ENCODE data around the gene HSBP1L1. TPM values are rescaled to one million over a fixed set of nuclear protein-coding genes. Genes with fewer than 3 reads are reported as not detected.

HSBP1L1 gene
- total RNA-seq, 1 experiment from 2014 or later, result 1.1 TPM

- POLR2A ChIA-PET (ENCODE audit: low non-redundant PET), result no interaction called here
- no peak for DNase-seq (ENCODE audit: low spot score)
Measured at GRCh38 chr18:79935098-79935480, 29.4 kb upstream of the HSBP1L1 start.

GRCh38 chr18:79935499-79935898 is 28.9 kb upstream of the HSBP1L1 start:
- peaks cover 23% of the 10 kb centered on the region for H3K9me3 ChIP-seq (ENCODE audit: low read depth, low read length, poor library complexity, severe bottlenecking)

More at GRCh38 chr18:79935098-79935480, 29.4 kb upstream of the HSBP1L1 start:
- TF ChIP-seq EZH2 (IDR thresholded peaks at IDR 0.05; ENCODE audit: borderline replicate concordance, low read depth, low read length, poor library complexity, severe bottlenecking), result no peak
- TF ChIP-seq, protein P1, sequence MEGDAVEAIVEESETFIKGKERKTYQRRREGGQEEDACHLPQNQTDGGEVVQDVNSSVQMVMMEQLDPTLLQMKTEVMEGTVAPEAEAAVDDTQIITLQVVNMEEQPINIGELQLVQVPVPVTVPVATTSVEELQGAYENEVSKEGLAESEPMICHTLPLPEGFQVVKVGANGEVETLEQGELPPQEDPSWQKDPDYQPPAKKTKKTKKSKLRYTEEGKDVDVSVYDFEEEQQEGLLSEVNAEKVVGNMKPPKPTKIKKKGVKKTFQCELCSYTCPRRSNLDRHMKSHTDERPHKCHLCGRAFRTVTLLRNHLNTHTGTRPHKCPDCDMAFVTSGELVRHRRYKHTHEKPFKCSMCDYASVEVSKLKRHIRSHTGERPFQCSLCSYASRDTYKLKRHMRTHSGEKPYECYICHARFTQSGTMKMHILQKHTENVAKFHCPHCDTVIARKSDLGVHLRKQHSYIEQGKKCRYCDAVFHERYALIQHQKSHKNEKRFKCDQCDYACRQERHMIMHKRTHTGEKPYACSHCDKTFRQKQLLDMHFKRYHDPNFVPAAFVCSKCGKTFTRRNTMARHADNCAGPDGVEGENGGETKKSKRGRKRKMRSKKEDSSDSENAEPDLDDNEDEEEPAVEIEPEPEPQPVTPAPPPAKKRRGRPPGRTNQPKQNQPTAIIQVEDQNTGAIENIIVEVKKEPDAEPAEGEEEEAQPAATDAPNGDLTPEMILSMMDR (conservative IDR thresholded peaks at IDR 0.05; ENCODE audit: low read depth, low read length), result no peak
- Histone ChIP-seq H3K27ac (ENCODE audit: low read depth, low read length, poor library complexity, severe bottlenecking) (no peak overlapping the region), H3K9me3 (ENCODE audit: low read depth, low read length, poor library complexity, severe bottlenecking) (peaks cover 27% of the 10 kb centered on the region), H3K36me3 (ENCODE audit: insufficient read depth, low read length, poor library complexity, severe bottlenecking) (peaks cover 16% of the 10 kb centered on the region), H3K4me3 (ENCODE audit: low read depth, low read length, poor library complexity, severe bottlenecking) (no peak overlapping the region), H3K4me1 (ENCODE audit: insufficient read depth, low read length, poor library complexity, severe bottlenecking) (no peaks in the 10 kb centered on the region), H3K27me3 (replicated peaks; ENCODE audit: insufficient read depth, low read depth, low read length, poor library complexity) (no peaks in the 10 kb centered on the region)
- intact Hi-C loops (cut with micrococcal nuclease; ENCODE audit: unreplicated experiment), result no loop called here
- BruUV-seq (replicated peaks), result no TSS peak
- CTCF ChIA-PET, result no interaction called here

GRCh38 chr18:79935925-79936324 is 28.5 kb upstream of the HSBP1L1 start:
- BruUV-seq (replicated peaks), result no TSS peak

More at GRCh38 chr18:79935499-79935898, 28.9 kb upstream of the HSBP1L1 start:
- no TSS peak for BruUV-seq (replicated peaks)
- H3K36me3 ChIP-seq (ENCODE audit: insufficient read depth, low read length, poor library complexity, severe bottlenecking), result peaks cover 16% of the 10 kb centered on the region
- intact Hi-C loops (cut with micrococcal nuclease; ENCODE audit: unreplicated experiment), result no loop called here
- ChIA-PET CTCF (no interaction called here), POLR2A (ENCODE audit: low non-redundant PET) (no interaction called here)
- H3K4me3 ChIP-seq (ENCODE audit: low read depth, low read length, poor library complexity, severe bottlenecking), result no peak overlapping the region
- TF ChIP-seq, protein P1 (conservative IDR thresholded peaks at IDR 0.05; ENCODE audit: low read depth, low read length), result no peak
- TF ChIP-seq EZH2 (IDR thresholded peaks at IDR 0.05; ENCODE audit: borderline replicate concordance, low read depth, low read length, poor library complexity, severe bottlenecking), result no peak
- H3K27me3 ChIP-seq (replicated peaks; ENCODE audit: insufficient read depth, low read depth, low read length, poor library complexity), result no peaks in the 10 kb centered on the region
- no peaks in the 10 kb centered on the region for H3K4me1 ChIP-seq (ENCODE audit: insufficient read depth, low read length, poor library complexity, severe bottlenecking)
- H3K27ac ChIP-seq (ENCODE audit: low read depth, low read length, poor library complexity, severe bottlenecking), result no peak overlapping the region
- DNase-seq (ENCODE audit: low spot score), result no peak

More at GRCh38 chr18:79935925-79936324, 28.5 kb upstream of the HSBP1L1 start:
- ChIA-PET POLR2A (ENCODE audit: low non-redundant PET) (no interaction called here), CTCF (no interaction called here)
- Histone ChIP-seq H3K4me1 (ENCODE audit: insufficient read depth, low read length, poor library complexity, severe bottlenecking) (no peaks in the 10 kb centered on the region), H3K4me3 (ENCODE audit: low read depth, low read length, poor library complexity, severe bottlenecking) (no peak overlapping the region), H3K9me3 (ENCODE audit: low read depth, low read length, poor library complexity, severe bottlenecking) (peaks cover 20% of the 10 kb centered on the region), H3K36me3 (ENCODE audit: insufficient read depth, low read length, poor library complexity, severe bottlenecking) (peaks cover 18% of the 10 kb centered on the region), H3K27ac (ENCODE audit: low read depth, low read length, poor library complexity, severe bottlenecking) (no peak overlapping the region), H3K27me3 (replicated peaks; ENCODE audit: insufficient read depth, low read depth, low read length, poor library complexity) (no peaks in the 10 kb centered on the region)
- intact Hi-C loops (cut with micrococcal nuclease; ENCODE audit: unreplicated experiment), result no loop called here
- TF ChIP-seq EZH2 (IDR thresholded peaks at IDR 0.05; ENCODE audit: borderline replicate concordance, low read depth, low read length, poor library complexity, severe bottlenecking), result no peak
- TF ChIP-seq, protein P1 (conservative IDR thresholded peaks at IDR 0.05; ENCODE audit: low read depth, low read length), result no peak
- no peak for DNase-seq (ENCODE audit: low spot score)

Measured in A673 (cell line).